Tongue (tissue), 2 donors: ENCODE results near the gene ZFYVE1. TPM values are rescaled to one million over a fixed set of nuclear protein-coding genes. Genes with fewer than 3 reads are reported as not detected.
"Not testable (repeated sequence)": the region's sequence is repeated elsewhere in the genome, so short reads cannot be mapped to it uniquely, and the experiment has no call there.

Experiments used
- DNase-seq: peaks from one replicate; pipeline ENCODE4 v3.0.0-alpha.2; 2015
- total RNA-seq: library from RNA; depleted of rRNA; stranded (reverse); fragments of >200 nt; gene quantifications from one replicate; pipeline ENCODE4 v1.2.3, GENCODE V29; 2014

ZFYVE1 gene
- total RNA-seq, 1 donor from 2014 or later = 15.3 TPM

- no peak for DNase-seq
Measured at GRCh38 chr14:73000073-73000472, 26.8 kb downstream of the ZFYVE1 start.

DNA sequence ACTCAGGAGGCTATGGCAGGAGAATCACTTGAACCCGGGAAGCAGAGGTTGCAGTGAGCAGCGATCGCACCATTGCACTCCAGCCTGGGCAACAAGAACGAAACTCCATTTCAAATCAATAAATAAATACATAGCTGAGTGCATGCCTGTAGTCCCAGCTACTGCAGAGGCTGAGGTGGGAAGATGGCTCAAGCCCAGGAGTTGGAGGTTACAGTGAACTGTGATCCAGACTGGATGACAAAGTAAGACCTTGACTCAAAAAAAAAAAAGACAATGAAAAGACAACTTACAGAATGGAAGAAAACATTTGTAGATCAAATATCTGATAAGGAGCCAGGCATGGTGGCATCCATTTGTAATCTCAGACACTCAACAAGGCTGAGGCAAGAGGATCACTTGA is 27.6 kb downstream of the ZFYVE1 start:
- no peak for DNase-seq

DNA sequence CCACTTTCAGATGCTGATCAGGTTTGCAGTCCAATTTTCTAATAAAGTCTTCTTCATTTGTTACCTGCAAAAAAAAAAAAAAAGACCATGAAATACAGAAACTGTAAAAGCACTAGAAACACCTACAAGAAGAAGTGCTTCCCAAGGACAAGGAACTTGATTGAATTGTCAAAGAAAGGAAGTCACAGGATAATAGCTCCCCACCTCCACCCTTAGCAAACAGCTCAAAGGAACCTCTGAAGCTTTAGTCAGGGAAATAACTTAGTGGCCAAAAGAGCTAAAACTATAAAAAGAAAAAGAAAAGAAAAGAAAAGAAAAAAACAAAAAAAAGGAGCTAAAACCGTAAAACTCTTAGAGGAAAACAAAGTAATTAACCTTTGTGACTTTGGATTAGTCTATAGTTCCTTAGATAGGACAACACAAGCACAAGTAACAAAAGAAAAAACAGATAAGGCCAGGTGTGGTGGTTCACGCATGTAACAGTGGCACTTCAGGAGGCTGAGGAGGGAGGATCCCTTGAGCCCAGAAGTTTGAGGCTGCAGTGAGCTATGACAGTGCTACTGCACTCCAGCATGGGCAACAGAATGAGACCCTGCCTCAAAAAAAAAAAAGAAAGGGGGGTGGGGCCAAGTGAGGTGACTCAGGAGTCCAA is 28.5 kb downstream of the ZFYVE1 start:
- no peak for DNase-seq

DNA sequence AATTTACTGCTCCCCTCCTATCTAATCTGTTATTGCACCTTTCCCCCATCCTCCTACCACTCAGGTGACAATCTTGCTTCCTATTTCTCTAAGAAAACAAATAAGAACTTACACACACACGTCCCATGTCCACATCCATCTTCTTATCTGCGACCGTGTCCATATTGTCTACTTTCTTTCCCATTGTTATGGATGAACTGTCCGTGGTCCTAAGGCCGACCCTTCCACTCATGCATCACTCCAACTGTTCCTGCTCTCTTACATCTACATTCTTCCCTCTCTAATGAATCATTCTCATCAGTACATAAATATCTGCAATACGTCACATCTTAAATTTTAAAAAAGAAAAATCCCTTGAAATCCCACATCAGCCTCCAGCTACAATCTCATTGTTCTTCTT is 30.0 kb downstream of the ZFYVE1 start:
- DNase-seq = no peak

- no peak for DNase-seq
Measured at GRCh38 chr14:72990171-72990570, 36.7 kb downstream of the ZFYVE1 start.

GRCh38 chr14:72986857-72987256 is 40.0 kb downstream of the ZFYVE1 start:
- DNase-seq = no peak

- no peak for DNase-seq
Measured at GRCh38 chr14:72986214-72986613, 40.7 kb downstream of the ZFYVE1 start.

DNA sequence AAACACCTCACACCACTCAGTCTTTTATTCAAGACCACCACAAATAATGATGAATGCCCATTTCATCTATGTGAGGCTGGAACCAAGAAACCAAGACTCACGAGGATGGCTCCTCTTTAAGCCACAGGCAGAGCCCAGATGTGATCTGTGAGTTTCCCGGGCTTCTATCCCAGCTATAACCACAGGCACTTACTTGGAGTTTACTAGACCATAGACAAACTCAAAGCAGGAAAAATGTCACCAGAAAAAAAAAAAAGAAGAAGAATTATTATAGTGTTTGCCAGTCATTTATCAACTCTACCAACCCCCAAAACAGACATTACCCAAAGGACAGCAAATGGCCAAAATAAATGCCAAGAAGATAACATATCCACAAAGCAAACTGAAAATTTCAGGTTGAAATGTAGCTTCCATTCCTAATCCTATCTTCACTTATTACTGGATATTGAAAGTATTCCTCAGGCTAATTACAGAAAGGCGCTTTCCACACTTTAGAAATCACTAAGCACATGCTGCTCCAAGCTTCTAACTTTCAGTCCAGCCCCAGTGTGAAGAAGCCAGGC is 44.7 kb downstream of the ZFYVE1 start:
- no peak for DNase-seq

DNA sequence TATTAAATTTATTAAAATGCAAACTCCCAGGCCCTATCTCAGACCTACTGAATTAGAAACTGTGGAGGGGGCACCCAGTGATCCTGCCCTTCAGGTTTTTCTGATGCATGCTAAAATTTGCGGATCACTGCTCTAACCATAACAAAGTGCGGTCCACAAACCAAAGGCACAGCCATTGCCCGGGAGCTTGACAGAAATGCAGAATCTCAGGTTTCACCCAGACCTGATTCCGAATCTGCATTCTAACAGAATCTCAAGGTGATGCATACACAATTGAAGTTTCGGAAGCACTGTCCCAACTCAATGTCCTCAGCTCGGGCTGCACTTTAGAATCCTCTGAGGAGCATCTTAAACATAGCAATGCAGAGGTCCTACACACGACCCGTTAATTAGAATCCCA is 46.0 kb downstream of the ZFYVE1 start:
- DNase-seq = no peak

DNA sequence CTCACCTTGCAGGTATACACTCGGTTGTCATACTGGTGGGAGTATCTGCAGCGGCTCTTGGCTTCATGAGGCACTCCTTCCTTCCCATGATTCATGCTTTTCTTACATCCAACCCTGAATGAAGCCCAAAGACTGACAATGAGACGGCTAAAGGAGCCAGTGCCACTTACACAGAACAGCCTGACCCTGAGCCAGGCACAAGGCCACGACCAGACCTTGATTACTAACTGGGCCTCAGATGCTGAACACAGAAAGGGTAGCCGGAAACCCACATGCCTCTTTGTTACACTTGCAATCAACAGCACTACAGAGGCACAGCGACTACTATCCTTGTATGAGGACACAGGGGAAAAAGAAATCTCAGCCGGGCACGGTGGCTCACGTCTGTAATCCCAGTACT is 48.0 kb downstream of the ZFYVE1 start:
- DNase-seq = no peak

DNA sequence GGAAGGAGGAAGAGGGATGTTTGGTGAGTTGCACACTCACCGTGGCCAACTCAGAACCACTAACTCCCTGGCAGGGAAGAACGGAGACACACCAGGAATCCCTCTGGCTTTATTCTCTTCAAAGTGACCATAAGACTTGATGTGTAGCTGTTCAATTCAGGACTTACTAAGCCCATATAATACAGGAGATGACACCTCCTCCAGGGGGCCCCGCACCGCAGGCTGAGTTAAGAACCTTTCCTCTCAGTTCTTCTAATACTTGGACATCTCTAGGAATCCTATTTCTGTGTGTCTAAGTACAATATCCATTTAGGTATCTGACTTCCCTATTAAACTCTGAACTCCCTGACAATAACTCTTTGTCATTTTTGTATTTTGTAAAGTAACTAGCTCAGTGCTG is 51.1 kb downstream of the ZFYVE1 start:
- DNase-seq = no peak

GRCh38 chr14:72974661-72975060 is 52.2 kb downstream of the ZFYVE1 start:
- no peak for DNase-seq

GRCh38 chr14:72970824-72971434 is 56.0 kb downstream of the ZFYVE1 start:
- DNase-seq = no peak

- DNase-seq = no peak
Measured at GRCh38 chr14:72970058-72970630, 56.8 kb downstream of the ZFYVE1 start.

DNA sequence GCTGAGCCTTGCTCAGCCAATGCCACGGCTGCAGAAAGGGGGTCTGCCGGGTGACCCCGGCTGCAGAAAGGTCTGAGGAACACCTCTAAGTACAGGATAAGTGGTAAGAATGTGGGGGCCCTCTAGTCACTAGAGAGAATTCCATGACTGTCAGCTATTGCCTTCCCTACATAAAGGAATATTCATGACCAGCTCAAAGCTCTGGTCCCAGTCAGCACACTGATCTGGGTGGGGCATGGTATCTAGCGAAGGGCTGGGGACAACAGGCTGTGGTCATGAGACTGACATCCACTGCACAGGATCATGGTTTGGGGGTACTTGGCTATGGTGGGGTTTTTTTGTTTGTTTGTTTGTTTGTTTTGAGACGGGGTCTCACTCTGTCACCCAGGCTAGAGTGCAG is 58.6 kb downstream of the ZFYVE1 start:
- no peak for DNase-seq

- no peak for DNase-seq
Measured at GRCh38 chr14:72966038-72966437, 60.9 kb downstream of the ZFYVE1 start.

DNA sequence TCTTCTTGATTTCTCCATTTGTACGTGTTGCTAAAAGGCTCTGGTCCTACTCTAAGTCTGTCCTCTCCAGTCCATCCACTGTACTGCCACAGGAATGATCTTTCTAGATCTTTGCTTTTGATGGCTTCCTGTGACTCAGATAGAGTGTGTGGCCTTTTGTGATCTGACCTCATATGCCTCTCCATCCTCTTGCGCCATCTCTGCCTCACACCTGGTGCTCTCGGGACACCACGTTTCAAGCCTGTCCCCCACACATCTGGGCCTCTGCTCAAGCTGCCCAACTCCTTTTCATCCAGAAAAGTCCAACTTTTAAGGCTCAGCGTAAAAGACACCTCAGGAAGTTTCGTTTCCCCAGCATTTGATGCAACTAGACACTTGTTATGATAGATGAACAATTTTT is 61.7 kb downstream of the ZFYVE1 start:
- DNase-seq = no peak

GRCh38 chr14:72962829-72963312 is 64.0 kb downstream of the ZFYVE1 start:
- peak; percentile 9 for DNase-seq

- peak; percentile 72 for DNase-seq
Measured at GRCh38 chr14:72962336-72962754, 64.6 kb downstream of the ZFYVE1 start.

DNA sequence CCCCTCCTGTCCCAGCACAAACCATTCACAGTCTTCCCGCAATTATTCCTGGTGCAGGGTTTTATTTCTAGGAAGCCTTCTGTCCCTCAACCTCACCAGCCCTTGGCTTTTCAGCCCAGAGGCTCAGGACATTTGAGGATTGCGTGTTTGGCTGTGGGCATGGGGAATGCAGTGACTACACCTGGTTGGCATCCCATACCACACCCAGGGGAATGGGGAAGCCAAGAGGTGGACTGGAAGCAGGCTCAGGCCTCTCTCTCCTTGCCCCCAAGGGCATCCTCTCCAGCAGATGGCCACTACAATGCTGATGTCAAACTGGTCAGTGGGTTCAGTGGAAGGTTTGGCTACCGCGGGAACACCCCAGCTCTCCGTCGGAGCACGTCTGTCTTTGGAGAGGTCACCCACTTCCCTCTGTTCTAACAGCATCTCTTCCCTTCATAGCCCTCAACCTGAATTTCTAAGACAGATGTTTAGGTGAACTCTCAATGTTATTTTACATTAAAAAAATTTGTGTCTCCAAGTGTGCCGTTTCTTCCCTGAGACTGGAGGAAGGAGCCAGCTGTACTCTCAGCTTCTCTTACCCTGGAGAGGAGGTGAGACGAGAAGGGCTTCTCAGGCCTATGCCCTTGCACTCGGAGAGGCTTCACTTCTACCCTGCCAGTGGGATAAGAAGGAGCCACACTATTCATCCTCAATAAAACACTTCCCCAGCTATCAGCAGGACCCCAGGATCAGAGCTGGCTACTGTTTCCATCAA is 65.1 kb downstream of the ZFYVE1 start:
- DNase-seq = no peak

- not testable (repeated sequence) for DNase-seq
Measured at GRCh38 chr14:72961016-72961415, 65.9 kb downstream of the ZFYVE1 start.

GRCh38 chr14:72958548-72958947 is 68.4 kb downstream of the ZFYVE1 start:
- DNase-seq = no peak

DNA sequence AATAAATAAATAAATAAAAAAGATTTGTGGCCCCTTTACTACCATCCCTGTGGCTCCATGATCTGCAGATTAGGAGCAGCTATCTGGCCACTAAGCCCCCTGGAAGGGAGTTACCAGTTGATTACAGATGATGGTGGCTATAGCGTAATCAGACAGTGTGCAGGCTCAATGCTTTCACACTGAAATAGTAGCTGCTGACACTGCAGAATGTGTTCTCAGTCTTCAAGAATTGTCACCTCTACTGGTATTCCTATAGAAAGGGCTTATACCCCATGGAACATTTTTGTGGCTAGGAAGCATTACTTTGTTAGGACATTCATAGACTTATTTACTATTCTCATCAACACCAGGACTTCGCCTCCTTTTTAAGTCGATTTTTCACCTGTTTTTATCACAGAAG is 69.7 kb downstream of the ZFYVE1 start:
- DNase-seq = no peak
